CD4-positive, alpha-beta T cell treated with Interleukin-15 for 1 hour (primary cell): ENCODE measurements around the gene C8B.

Experiments
- DNase-seq: peaks from one replicate; pipeline ENCODE4 v3.0.0-alpha.2; 2020

Gene C8B

DNA sequence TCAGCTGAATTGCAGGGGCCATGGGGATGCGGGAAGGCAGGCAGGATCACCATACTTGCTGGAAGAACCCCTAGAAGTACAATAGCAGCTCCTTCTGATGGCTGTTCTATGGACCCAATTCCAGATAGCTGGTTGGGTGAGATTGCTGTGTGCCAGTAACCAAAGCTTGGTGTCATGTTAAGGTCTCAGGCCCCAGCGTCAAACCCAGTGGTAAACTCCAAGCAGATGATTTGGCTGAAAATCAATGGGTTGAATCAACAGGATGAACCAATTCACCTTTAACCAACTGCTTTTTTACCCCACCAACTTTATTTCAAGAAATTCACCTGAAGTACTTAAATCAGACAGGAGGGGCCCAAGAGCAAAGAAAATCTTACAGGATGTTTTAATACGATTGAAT is 37.8 kb downstream of the C8B start:
- no peak for DNase-seq

DNA sequence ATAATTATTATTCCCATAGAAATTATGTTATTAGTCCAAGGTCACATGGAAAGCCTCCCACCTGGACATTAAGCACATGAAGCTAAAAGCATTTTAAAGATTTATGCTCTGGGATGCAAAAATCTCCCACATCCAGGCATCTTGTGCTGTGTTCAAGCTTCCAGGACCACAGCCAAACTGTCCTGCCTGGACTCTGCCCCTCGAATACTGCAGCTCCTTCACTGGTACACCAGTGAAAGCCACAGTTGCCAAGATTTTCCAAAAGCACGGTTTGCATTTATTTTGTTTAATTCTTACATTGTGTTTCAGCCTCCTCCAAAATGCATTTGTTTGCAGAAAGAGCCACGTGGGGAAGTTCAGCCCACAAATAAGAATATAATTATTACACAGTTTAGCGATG is 38.6 kb downstream of the C8B start:
- no peak for DNase-seq

GRCh38 chr1:56925193-56925592 is 40.6 kb downstream of the C8B start:
- DNase-seq, result no peak

- DNase-seq, result no peak
Observed at GRCh38 chr1:56924116-56924515, 41.7 kb downstream of the C8B start.

DNA sequence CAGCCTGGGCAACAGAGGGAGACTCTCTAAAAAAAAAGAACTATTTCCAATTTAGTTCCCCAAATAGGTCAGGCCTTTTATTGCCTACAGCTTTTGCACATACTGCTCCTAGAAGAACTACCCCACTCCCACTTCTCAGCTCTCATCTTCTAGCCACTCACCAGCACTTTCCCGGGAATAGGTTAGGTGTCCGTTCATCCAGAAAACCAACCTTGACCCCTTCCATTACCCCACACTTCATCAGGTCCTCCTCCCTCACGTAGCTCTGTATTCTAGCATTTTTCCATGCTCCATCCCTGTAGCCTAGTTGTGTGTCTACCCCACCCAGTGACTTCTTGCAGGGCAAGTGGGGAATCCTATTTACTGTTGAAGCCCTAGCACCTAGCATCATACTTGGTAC is 42.6 kb downstream of the C8B start:
- no peak for DNase-seq

DNA sequence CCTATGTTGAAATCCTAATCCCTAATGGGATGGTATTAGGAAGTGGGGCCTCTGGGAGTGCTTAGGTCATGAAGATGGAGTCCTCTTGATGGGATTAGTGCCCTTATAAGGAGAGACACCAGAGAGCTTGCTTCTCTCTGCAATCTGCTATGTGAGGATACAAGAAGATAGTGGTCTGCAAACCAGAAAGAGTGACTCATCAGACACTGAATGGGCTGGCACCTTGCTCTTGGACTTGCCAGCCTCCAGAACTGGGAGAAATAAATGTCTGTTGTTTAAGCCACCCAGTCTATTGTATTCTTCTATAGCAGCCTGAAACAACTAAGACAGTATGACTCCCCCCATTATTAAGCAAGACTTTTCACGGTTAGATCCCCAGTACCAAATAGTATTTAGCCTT is 43.3 kb downstream of the C8B start:
- no peak for DNase-seq

- no peak for DNase-seq
Observed at GRCh38 chr1:56922070-56922469, 43.7 kb downstream of the C8B start.

DNA sequence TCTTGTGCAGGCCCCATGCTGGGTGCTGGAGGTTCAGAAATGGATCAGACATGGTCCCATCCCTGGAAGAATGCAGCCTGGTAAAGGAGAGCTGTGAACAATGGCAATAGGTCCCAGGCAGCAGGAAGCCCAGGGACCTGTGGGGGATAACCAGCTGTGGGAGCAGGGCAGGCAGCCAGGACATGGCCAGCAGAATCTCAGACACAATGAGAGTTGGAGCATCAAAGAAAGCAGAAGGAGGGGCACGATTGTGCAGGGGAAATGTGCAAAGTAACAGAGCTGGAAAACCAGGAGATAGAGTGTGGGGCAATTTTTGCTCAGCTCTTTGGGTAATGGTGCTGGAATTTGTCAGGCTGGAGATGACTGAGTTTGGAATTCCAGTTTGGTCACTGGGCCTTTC is 44.3 kb downstream of the C8B start:
- DNase-seq, result no peak

- DNase-seq, result no peak
Observed at GRCh38 chr1:56920591-56921001, 45.2 kb downstream of the C8B start.

GRCh38 chr1:56917356-56917755 is 48.5 kb downstream of the C8B start:
- DNase-seq, result no peak

DNA sequence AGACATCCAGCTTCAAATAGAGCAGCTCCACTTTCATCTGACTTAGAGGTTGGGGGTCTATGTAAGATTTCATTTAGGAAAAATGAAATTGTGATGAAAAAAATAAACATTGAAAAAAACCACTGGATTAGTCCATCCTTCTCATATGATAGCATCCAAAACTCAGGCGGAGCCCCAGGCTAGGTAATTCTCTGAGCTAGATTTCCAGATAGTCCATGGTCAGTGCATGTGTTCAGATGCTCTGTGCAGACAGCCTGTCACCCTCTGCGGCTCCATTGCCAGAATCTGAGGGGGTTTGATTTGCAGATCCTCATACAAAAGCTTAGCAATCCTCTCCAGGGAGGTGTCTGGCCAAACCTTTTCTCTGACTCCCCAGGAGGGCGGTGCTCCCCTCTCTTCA is 49.2 kb downstream of the C8B start:
- DNase-seq, result no peak

DNA sequence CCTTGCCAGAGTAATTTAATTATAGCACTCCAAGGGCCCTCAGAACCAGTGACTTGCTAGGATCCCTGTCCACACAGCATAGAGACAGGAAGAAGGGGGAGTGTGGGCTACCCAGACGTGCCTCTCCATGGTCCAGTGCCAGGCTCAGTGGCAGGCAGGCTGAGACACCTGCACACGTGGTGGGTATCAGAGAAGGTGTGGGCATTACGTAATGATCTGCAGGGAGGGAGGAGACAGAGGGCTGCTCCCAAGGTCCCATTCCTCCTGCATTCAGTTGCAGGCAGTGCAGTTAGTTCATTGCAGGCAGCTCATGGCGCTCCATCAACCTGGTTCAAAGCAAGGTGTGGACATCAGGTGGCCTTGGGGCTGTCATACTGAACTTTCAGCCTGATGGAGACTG is 49.9 kb downstream of the C8B start:
- DNase-seq, result no peak

DNA sequence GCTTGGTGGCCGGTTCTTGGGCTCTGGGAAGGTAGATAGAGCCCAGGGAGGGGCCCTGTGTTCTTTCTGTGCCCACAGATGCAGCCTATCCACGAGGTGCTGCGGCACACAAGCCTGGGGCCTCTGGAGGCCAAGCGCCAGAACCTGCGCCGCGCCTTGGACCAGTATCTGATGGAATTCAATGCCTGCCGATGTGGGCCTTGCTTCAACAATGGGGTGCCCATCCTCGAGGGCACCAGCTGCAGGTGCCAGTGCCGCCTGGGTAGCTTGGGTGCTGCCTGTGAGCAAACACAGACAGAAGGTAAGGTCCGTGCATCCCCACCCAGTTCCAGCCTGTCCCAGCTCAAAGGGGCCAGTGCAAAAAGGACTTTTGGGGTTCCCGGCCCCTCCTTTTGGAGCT is 53.5 kb downstream of the C8B start:
- no peak for DNase-seq

DNA sequence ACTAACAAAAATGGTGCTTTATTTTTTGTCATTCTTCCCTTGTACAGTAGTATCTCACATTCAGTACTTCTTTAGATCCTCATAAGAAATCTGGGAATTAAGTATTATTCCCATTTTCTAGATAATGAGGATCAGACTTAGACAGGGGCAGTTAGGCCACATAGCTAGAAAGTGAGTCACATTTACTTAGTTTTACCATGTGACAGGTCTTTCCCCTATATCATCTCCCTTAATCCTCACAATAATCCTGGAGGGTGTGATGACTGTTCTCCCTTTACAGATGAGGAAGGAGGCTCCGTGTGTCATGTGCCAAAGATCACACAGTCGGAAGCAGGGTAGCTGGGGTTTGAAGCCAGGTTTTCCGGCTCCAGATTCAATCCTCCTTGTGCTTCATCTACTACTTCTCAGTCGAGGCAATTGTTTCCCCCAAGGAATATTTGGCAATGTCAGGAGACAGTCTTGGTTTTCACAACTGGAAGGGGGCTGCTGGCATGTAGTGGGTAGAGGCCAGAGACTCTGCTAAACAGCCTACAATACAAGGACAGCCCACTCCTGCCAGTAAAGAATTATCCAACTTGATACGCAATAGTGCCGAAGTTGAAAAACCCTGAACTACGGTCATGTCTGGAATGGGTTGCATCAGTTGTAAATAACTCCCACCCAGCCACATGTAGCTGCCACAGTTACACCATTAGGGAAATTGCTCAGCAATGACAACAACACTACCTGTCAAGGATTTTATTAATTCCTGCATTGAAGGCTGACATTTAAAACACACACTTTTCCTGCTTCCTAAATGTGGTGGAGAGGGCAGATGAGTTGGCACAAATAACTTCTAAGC is 54.5 kb downstream of the C8B start:
- no peak for DNase-seq

- DNase-seq, result no peak
Observed at GRCh38 chr1:56910441-56910985, 55.3 kb downstream of the C8B start.

DNA sequence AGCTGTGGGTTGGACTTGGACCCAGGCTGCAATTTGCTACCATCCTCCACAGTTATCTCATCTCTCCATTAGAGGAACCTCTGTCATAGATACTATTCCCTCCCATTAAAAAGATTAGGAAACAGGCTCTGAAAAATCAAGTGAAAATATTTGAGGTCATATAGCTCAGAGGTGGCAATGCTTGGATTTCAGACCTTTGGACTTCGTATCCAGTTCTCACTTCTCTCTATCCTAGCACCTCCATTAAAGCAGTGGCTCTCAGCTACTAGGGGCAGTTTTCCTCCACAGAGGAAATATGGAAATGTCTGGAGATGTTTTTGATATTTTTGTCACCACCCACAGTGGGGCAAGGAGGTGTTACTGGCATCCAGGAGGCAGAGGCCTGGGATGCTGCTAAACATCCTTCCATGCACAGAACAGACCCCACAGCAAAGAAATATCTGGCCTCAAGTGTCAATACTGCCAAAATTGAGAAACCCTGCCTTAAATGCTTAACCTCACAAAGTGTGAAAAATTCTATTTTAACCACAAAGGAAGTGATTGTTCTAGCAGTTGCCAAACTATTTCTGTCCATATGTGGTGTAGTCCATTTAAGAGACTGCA is 57.1 kb downstream of the C8B start:
- no peak for DNase-seq

GRCh38 chr1:56905667-56906066 is 60.1 kb downstream of the C8B start:
- DNase-seq, result no peak

GRCh38 chr1:56904663-56905397 is 61.0 kb downstream of the C8B start:
- no peak for DNase-seq

- no peak for DNase-seq
Observed at GRCh38 chr1:56903778-56904177, 62.0 kb downstream of the C8B start.

- DNase-seq, result no peak
Observed at GRCh38 chr1:56901716-56902115, 64.1 kb downstream of the C8B start.

GRCh38 chr1:56898879-56899278 is 66.9 kb downstream of the C8B start:
- DNase-seq, result no peak

GRCh38 chr1:56898005-56898373 is 67.8 kb downstream of the C8B start:
- no peak for DNase-seq

DNA sequence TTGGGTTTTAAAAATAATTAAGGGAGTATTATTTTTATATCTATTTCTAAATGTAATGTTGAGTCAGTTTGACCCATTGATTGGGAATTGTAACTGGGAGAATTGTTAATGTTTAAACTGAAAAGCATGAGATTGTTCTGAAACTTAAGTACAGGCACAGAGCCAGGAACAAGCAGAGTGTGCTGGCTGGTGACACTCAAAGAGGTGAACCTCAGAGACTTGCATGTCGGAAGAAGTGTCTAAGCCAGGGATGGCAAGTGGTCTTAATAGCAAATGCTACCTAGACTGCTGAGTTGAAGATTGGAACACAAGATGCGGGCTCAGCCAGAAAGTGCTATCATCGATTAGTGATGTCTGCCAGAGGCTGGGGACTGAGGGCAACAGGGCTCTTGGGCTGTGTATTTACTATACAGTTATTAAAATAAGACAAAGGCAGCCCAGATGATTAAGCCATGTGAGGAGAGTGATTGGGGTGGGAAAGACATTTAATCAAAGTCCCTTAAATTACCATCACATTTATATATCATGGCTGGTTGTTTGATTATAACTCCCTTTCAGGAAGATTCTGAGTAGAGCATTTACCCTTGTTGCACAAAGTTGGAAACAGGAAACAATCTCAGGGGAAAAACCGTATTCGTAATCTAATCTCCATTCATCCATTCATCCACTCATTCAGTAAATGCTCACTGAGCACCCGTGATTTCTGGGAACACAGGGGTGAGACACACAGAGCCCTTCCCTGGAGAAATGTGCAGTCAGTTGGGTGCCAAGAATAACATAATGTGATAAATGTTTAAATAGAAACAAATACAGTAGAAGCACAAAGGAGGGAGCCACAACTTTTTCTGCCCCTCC is 68.4 kb downstream of the C8B start:
- no peak for DNase-seq
